A673 (cell line): Measurements from ENCODE around the gene INVS.

Experiments
- EZH2 ChIP-seq: fragments of 200-600 bp; sonication (generic); IDR thresholded peaks from 2 replicates; pipeline ENCODE4 v1.6.1; 2017; ENCODE audit warnings: borderline replicate concordance, low read depth, mild to moderate bottlenecking, mixed read lengths, antibody characterized with exemption, low read length; ENCODE audit not compliant: poor library complexity, severe bottlenecking
- TF ChIP-seq, protein P1 (sequence below): fragments of 300-800, 200-600 bp; sonication (generic); conservative IDR thresholded peaks from 2 replicates; pipeline ENCODE4 v1.5.1; 2017; ENCODE audit warnings: low read depth, mild to moderate bottlenecking, antibody characterized with exemption, low read length, moderate library complexity, mixed read lengths

DNA sequence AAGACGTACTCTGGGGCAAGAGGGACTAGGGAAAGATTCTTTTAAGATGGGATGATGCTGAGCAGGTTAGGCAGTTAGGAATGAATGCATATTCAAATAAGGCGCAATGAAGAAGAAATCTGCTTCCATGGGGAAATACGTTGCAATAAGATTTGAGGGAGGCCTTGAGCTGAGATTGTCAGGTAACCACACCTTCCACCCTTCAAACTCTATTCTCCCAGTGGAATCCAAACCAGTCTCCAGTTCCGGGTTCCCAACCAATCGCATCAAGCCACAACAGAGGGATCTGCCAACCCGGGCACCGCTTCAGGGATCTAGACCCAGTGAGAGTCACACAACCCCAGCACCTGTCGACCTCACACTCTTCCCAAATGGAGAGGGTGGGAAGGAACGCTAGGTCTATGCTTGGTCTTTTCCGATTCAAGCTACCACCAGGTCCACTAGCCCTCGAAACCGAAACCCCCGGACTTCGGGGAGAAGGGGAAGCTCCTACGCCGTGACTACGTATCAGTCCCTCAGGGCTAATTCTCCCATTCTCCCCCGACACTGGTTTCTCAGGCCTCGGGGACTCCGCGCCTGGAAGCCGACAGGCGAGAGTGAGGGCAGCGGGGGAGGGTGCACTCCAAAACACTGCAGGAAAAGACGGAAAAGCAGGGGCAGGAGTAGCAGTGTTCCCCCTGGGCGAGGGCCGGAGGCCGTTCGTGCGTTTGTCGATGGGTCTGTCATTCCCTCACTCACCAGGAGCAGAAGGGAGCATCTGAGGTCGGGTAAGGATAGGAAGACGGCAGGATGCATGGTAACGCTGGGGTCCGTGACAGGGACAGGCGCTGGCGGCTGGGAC, 777 bp upstream of the INVS start:
- TF ChIP-seq, protein P1, sequence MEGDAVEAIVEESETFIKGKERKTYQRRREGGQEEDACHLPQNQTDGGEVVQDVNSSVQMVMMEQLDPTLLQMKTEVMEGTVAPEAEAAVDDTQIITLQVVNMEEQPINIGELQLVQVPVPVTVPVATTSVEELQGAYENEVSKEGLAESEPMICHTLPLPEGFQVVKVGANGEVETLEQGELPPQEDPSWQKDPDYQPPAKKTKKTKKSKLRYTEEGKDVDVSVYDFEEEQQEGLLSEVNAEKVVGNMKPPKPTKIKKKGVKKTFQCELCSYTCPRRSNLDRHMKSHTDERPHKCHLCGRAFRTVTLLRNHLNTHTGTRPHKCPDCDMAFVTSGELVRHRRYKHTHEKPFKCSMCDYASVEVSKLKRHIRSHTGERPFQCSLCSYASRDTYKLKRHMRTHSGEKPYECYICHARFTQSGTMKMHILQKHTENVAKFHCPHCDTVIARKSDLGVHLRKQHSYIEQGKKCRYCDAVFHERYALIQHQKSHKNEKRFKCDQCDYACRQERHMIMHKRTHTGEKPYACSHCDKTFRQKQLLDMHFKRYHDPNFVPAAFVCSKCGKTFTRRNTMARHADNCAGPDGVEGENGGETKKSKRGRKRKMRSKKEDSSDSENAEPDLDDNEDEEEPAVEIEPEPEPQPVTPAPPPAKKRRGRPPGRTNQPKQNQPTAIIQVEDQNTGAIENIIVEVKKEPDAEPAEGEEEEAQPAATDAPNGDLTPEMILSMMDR: no peak
- TF ChIP-seq EZH2: no peak
